Measurements from ENCODE around the gene VPS13D.
"Not testable (repeated sequence)": the region's sequence is repeated elsewhere in the genome, so short reads cannot be mapped to it uniquely, and the experiment has no call there.

VPS13D gene

GRCh38 chr1:12505639-12506280, 275.9 kb downstream of the VPS13D start:
- in situ Hi-C loops (cut with MboI; ENCODE audit: low sequenced_read_pairs): loop anchor here (10.0 kb wide), 1 partner anchor 61 kb away; no protein-coding TSS in a partner anchor

- in situ Hi-C loops (cut with MboI; ENCODE audit: low sequenced_read_pairs): loop anchor here (10.0 kb wide), 1 partner anchor 62 kb away; no protein-coding TSS in a partner anchor
Measured at GRCh38 chr1:12506281-12507280, 276.8 kb downstream of the VPS13D start.

GRCh38 chr1:12507631-12508030, 277.8 kb downstream of the VPS13D start:
- in situ Hi-C loops (cut with MboI; ENCODE audit: low sequenced_read_pairs): loop anchor here (10.0 kb wide), 1 partner anchor 63 kb away; no protein-coding TSS in a partner anchor

- in situ Hi-C loops (cut with MboI; ENCODE audit: low sequenced_read_pairs): loop anchor here (10.0 kb wide), 1 partner anchor 64 kb away; no protein-coding TSS in a partner anchor
Measured at GRCh38 chr1:12508849-12509248, 279.0 kb downstream of the VPS13D start.

GRCh38 chr1:12511128-12511484, 281.3 kb downstream of the VPS13D start:
- in situ Hi-C loops (cut with MboI; ENCODE audit: low sequenced_read_pairs): no loop called here

- in situ Hi-C loops (cut with MboI; ENCODE audit: low sequenced_read_pairs): no loop called here
Measured at GRCh38 chr1:12511516-12512468, 282.0 kb downstream of the VPS13D start.

GRCh38 chr1:12513181-12513580, 283.4 kb downstream of the VPS13D start:
- in situ Hi-C loops (cut with MboI; ENCODE audit: low sequenced_read_pairs): no loop called here

GRCh38 chr1:12514590-12514989, 284.8 kb downstream of the VPS13D start:
- in situ Hi-C loops (cut with MboI; ENCODE audit: low sequenced_read_pairs): no loop called here

GRCh38 chr1:12515234-12515633, 285.4 kb downstream of the VPS13D start:
- in situ Hi-C loops (cut with MboI; ENCODE audit: low sequenced_read_pairs): no loop called here

GRCh38 chr1:12516741-12517140, 286.9 kb downstream of the VPS13D start:
- in situ Hi-C loops (cut with MboI; ENCODE audit: low sequenced_read_pairs): no loop called here

- in situ Hi-C loops (cut with MboI; ENCODE audit: low sequenced_read_pairs): no loop called here
Measured at GRCh38 chr1:12518931-12519692, 289.3 kb downstream of the VPS13D start.

- in situ Hi-C loops (cut with MboI; ENCODE audit: low sequenced_read_pairs): no loop called here
Measured at GRCh38 chr1:12519693-12520364, 290.0 kb downstream of the VPS13D start.

- in situ Hi-C loops (cut with MboI; ENCODE audit: low sequenced_read_pairs): no loop called here
Measured at GRCh38 chr1:12521096-12521495, 291.3 kb downstream of the VPS13D start.

GRCh38 chr1:12522780-12523179, 292.9 kb downstream of the VPS13D start:
- in situ Hi-C loops (cut with MboI; ENCODE audit: low sequenced_read_pairs): not testable (repeated sequence)

- in situ Hi-C loops (cut with MboI; ENCODE audit: low sequenced_read_pairs): no loop called here
Measured at GRCh38 chr1:12524266-12524665, 294.4 kb downstream of the VPS13D start.

GRCh38 chr1:12525311-12526181, 295.7 kb downstream of the VPS13D start:
- in situ Hi-C loops (cut with MboI; ENCODE audit: low sequenced_read_pairs): no loop called here

GRCh38 chr1:12527564-12527963, 297.7 kb downstream of the VPS13D start:
- in situ Hi-C loops (cut with MboI; ENCODE audit: low sequenced_read_pairs): no loop called here
